Stimulated activated CD4-positive, alpha-beta T cell treated with anti-CD3 and anti-CD28 coated beads, Interleukin-1b, Interleukin-23, amount 100 ng/mL, for 24 hours (primary cell): ENCODE measurements around the gene GRAMD1C.
A peak's percentile ranks its signal among the peaks of the same experiment; 100 is the strongest.
"Not testable (repeated sequence)": the region's sequence is repeated elsewhere in the genome, so short reads cannot be mapped to it uniquely, and the experiment has no call there.

Experiments
- DNase-seq, 4 experiments: peaks; one replicate each; pipeline ENCODE4 v3.0.0-alpha.2; 2020; ENCODE audit warnings: low read depth in 4 of 4, low spot score in 1 of 4

The GRAMD1C gene

GRCh38 chr3:113838631-113839209 is at the start of gene GRAMD1C:
GRAMD1C (plus strand) TSS chr3:113838788; CDS start chr3:113838910, 122 bp downstream.
- DNase-seq = peak; percentile 62 to 75 (median 70)

- no peak for DNase-seq
These were observed 47.2 kb upstream of the GRAMD1C start for GRCh38 chr3:113791381-113791780.

GRCh38 chr3:113794526-113794925 is 44.1 kb upstream of the GRAMD1C start:
- no peak for DNase-seq

- no peak for DNase-seq
These were observed 42.9 kb upstream of the GRAMD1C start for GRCh38 chr3:113795693-113796092.

GRCh38 chr3:113802795-113803455 is 35.7 kb upstream of the GRAMD1C start:
- DNase-seq = no peak

- no peak for DNase-seq
These were observed 33.9 kb upstream of the GRAMD1C start for GRCh38 chr3:113804661-113805060.

GRCh38 chr3:113805249-113805648 is 33.3 kb upstream of the GRAMD1C start:
- DNase-seq = no peak

- no peak for DNase-seq
These were observed 25.7 kb upstream of the GRAMD1C start for GRCh38 chr3:113812854-113813253.

GRCh38 chr3:113819866-113820265 is 18.7 kb upstream of the GRAMD1C start:
- no peak for DNase-seq

GRCh38 chr3:113825090-113825489 is 13.5 kb upstream of the GRAMD1C start:
- DNase-seq = no peak

- no peak for DNase-seq
These were observed 10.0 kb upstream of the GRAMD1C start for GRCh38 chr3:113828600-113828999.

GRCh38 chr3:113829576-113830354 is 8.8 kb upstream of the GRAMD1C start:
- DNase-seq = no peak

GRCh38 chr3:113831103-113831355 is 7.6 kb upstream of the GRAMD1C start:
- no peak for DNase-seq

GRCh38 chr3:113832477-113833164 is 6.0 kb upstream of the GRAMD1C start:
- no peak for DNase-seq

GRCh38 chr3:113834983-113835382 is 3.6 kb upstream of the GRAMD1C start:
- no peak for DNase-seq

GRCh38 chr3:113839551-113839950 is 963 bp downstream of the GRAMD1C start:
- no peak for DNase-seq

- DNase-seq = no peak
These were observed 6.1 kb downstream of the GRAMD1C start for GRCh38 chr3:113844622-113845222.

- DNase-seq = no peak
These were observed 8.7 kb downstream of the GRAMD1C start for GRCh38 chr3:113847247-113847646.

GRCh38 chr3:113847664-113848461 is 9.3 kb downstream of the GRAMD1C start:
- DNase-seq = no peak

- not testable (repeated sequence) for DNase-seq
These were observed 10.5 kb downstream of the GRAMD1C start for GRCh38 chr3:113849071-113849470.

- DNase-seq = not testable (repeated sequence)
These were observed 11.3 kb downstream of the GRAMD1C start for GRCh38 chr3:113849841-113850240.
